OCI-LY7 (cell line): ENCODE results near the gene CCDC73. TPM values are rescaled to one million over a fixed set of nuclear protein-coding genes. Genes with fewer than 3 reads are reported as not detected.

Experiments used
- BruUV-seq: library from RNA; stranded (reverse); fragments of 400-500 nt; replicated peaks from 2 replicates; lab custom pipeline; 2021; lab: Mats Ljungman, UMichigan
- CTCF ChIA-PET: fragments of 300-600 bp; sonication (Branson Sonifier 250); formaldehyde crosslinking; loops from one replicate; lab custom pipeline; 2022; ENCODE audit warnings: antibody characterized with exemption; ENCODE audit not compliant: unreplicated experiment; lab: Charles Lee
- POLR2A ChIA-PET: fragments of 300-600 bp; sonication (Branson Sonifier 250); formaldehyde crosslinking; loops from one replicate; lab custom pipeline; 2022; ENCODE audit warnings: antibody characterized with exemption; lab: Charles Lee
- DNase-seq: peaks from one replicate; pipeline ENCODE4 v3.0.0-alpha.2; 2015; ENCODE audit warnings: low spot score
- H2AFZ ChIP-seq: fragments of 200-600 bp; sonication (generic), shearing (Covaris generic); 2 replicates; pipeline ENCODE4 v1.6.1; 2014; ENCODE audit warnings: mild to moderate bottlenecking, antibody characterized with exemption, low read length, moderate library complexity
- H3K27ac ChIP-seq: fragments of 200-600 bp; sonication (generic); 2 replicates; pipeline ENCODE4 v1.5.1; 2014; ENCODE audit warnings: mixed run types, low read depth, mild to moderate bottlenecking, moderate library complexity, low read length, inconsistent platforms; ENCODE audit not compliant: poor library complexity, severe bottlenecking
- H3K36me3 ChIP-seq: fragments of 200-600 bp; sonication (generic); 2 replicates; pipeline ENCODE4 v1.6.1; 2014; ENCODE audit warnings: mild to moderate bottlenecking, antibody characterized with exemption, low read length, moderate library complexity, mixed read lengths; ENCODE audit not compliant: insufficient read depth
- H3K4me1 ChIP-seq: fragments of 200-600 bp; sonication (generic); 2 replicates; pipeline ENCODE4 v1.5.1; 2014; ENCODE audit warnings: mild to moderate bottlenecking, low read length; ENCODE audit not compliant: insufficient read depth, poor library complexity, severe bottlenecking
- H3K4me2 ChIP-seq: fragments of 200-600 bp; sonication (generic); 2 replicates; pipeline ENCODE4 v1.6.1; 2014; ENCODE audit warnings: mild to moderate bottlenecking, low read length
- H3K4me3 ChIP-seq: fragments of 200-600 bp; sonication (generic); 2 replicates; pipeline ENCODE4 v1.5.1; 2014; ENCODE audit warnings: mild to moderate bottlenecking, low read depth, low read length; ENCODE audit not compliant: poor library complexity, severe bottlenecking
- H3K79me2 ChIP-seq: fragments of 200-600 bp; sonication (generic); 2 replicates; pipeline ENCODE4 v1.6.1; 2016; ENCODE audit warnings: low read depth, mild to moderate bottlenecking, low read length, moderate library complexity, mixed read lengths; ENCODE audit not compliant: insufficient read depth
- H3K9me2 ChIP-seq: fragments of 200-600 bp; sonication (generic); 2 replicates; pipeline ENCODE4 v1.6.1; 2016; ENCODE audit warnings: mild to moderate bottlenecking, low read length, mixed read lengths; ENCODE audit not compliant: insufficient read depth
- H3K9me3 ChIP-seq: fragments of 200-600 bp; sonication (generic); 2 replicates; pipeline ENCODE4 v1.6.1; 2014; ENCODE audit warnings: mild to moderate bottlenecking, mixed run types, low read length, mixed read lengths
- H4K20me1 ChIP-seq: fragments of 200-600 bp; sonication (generic); 2 replicates; pipeline ENCODE4 v1.6.1; 2014; ENCODE audit warnings: mild to moderate bottlenecking, antibody characterized with exemption, low read length, moderate library complexity, mixed read lengths; ENCODE audit not compliant: insufficient read depth
- CTCF ChIP-seq: fragments of 200-600 bp; sonication (generic); conservative IDR thresholded peaks from 2 replicates; pipeline ENCODE4 v1.5.1; 2014; ENCODE audit warnings: mild to moderate bottlenecking, antibody characterized with exemption, low read length, moderate library complexity, mixed read lengths
- EZH2phosphoT487 ChIP-seq: fragments of 200-600 bp; sonication (generic); IDR thresholded peaks from 2 replicates; pipeline ENCODE4 v1.6.1; 2018; ENCODE audit warnings: low read depth, borderline replicate concordance, mild to moderate bottlenecking, mixed run types, antibody characterized with exemption, low read length, moderate library complexity, mixed read lengths
- intact Hi-C: fragments of 100-400 bp; cut with micrococcal nuclease; formaldehyde crosslinking; loops from one replicate; pipeline ENCODE4 v1.10.0; 2022; ENCODE audit not compliant: unreplicated experiment
- total RNA-seq, 2 experiments: library from RNA; depleted of rRNA in 1 of 2; stranded (reverse); fragments of >200 nt in 1 of 2; shearing (Covaris generic) in 1 of 2; gene quantifications; 2 replicates each; pipeline ENCODE4 v1.2.3, GENCODE V29; 2014 to 2022

Gene CCDC73
- total RNA-seq, 2 experiments from 2014 or later = not detected

- no peak for DNase-seq
- Histone ChIP-seq H3K27ac (no peak overlapping the region), H3K4me3 (no peak overlapping the region), H3K79me2 (no peaks in the 10 kb centered on the region), H3K4me2 (no peak overlapping the region), H4K20me1 (no peaks in the 10 kb centered on the region), H3K36me3 (no peaks in the 10 kb centered on the region), H3K9me2 (no peaks in the 10 kb centered on the region), H2AFZ (no peak overlapping the region), H3K9me3 (no peaks in the 10 kb centered on the region), H3K4me1 (no peaks in the 10 kb centered on the region)
- CTCF ChIA-PET = no interaction called here
- TF ChIP-seq CTCF = no peak
- no peak for TF ChIP-seq EZH2phosphoT487
- intact Hi-C loops = no loop called here
- no TSS peak for BruUV-seq
- POLR2A ChIA-PET = interaction anchor here (0.7 kb wide), 1 partner anchor 28 kb away, joined by 4 read pairs; no protein-coding TSS in a partner anchor
Measured at GRCh38 chr11:32839308-32839707, 44.8 kb upstream of the CCDC73 start.

GRCh38 chr11:32838505-32839274, 44.2 kb upstream of the CCDC73 start:
- Histone ChIP-seq H3K4me1 (no peaks in the 10 kb centered on the region), H3K36me3 (no peaks in the 10 kb centered on the region), H3K27ac (no peak overlapping the region), H3K4me3 (no peak overlapping the region), H4K20me1 (no peaks in the 10 kb centered on the region), H3K9me3 (no peaks in the 10 kb centered on the region), H3K4me2 (no peak overlapping the region), H3K79me2 (no peaks in the 10 kb centered on the region), H2AFZ (no peak overlapping the region), H3K9me2 (no peaks in the 10 kb centered on the region)
- CTCF ChIA-PET = no interaction called here
- intact Hi-C loops = no loop called here
- TF ChIP-seq CTCF = no peak
- no peak for TF ChIP-seq EZH2phosphoT487
- POLR2A ChIA-PET = interaction anchor here (0.7 kb wide), 1 partner anchor 29 kb away, joined by 4 read pairs; no protein-coding TSS in a partner anchor
- DNase-seq = no peak
- no TSS peak for BruUV-seq

- no peaks in the 10 kb centered on the region for H3K79me2 ChIP-seq
Measured at GRCh38 chr11:32836946-32837345, 42.5 kb upstream of the CCDC73 start.

More at GRCh38 chr11:32836946-32837345, 42.5 kb upstream of the CCDC73 start:
- ChIA-PET CTCF (no interaction called here), POLR2A (no interaction called here)
- Histone ChIP-seq H4K20me1 (no peaks in the 10 kb centered on the region), H3K4me3 (no peak overlapping the region), H3K4me2 (no peak overlapping the region), H2AFZ (no peak overlapping the region), H3K9me2 (no peaks in the 10 kb centered on the region), H3K36me3 (no peaks in the 10 kb centered on the region), H3K4me1 (no peaks in the 10 kb centered on the region), H3K9me3 (no peaks in the 10 kb centered on the region), H3K27ac (no peak overlapping the region)
- intact Hi-C loops = no loop called here
- DNase-seq = no peak
- TF ChIP-seq EZH2phosphoT487 = no peak
- no peak for TF ChIP-seq CTCF
- no TSS peak for BruUV-seq
